Hepatocyte (in vitro differentiated cells): ENCODE results near the gene ZDHHC4. TPM values are rescaled to one million over a fixed set of nuclear protein-coding genes. Genes with fewer than 3 reads are reported as not detected.

ENCODE experiments used
- DNase-seq: peaks from one replicate; pipeline ENCODE4 v3.0.0-alpha.2; 2016; ENCODE audit warnings: low spot score
- H2AFZ ChIP-seq: fragments of 200-600 bp; sonication (generic); 2 replicates; pipeline ENCODE4 v1.6.0; 2016; ENCODE audit warnings: antibody characterized with exemption, mild to moderate bottlenecking
- H3K27ac ChIP-seq: fragments of 200-600 bp; sonication (generic); 2 replicates; pipeline ENCODE4 v1.5.1; 2016; ENCODE audit warnings: mild to moderate bottlenecking
- H3K27me3 ChIP-seq: fragments of 200-600 bp; sonication (generic); 2 replicates; pipeline ENCODE4 v1.6.1; 2016
- H3K36me3 ChIP-seq: fragments of 200-600 bp; sonication (generic); replicated peaks from 2 replicates; pipeline ENCODE4 v1.5.1; 2016; ENCODE audit warnings: low read depth; ENCODE audit not compliant: insufficient read depth
- H3K4me1 ChIP-seq: fragments of 200-600 bp; sonication (generic); 2 replicates; pipeline ENCODE4 v1.5.1; 2016; ENCODE audit warnings: mild to moderate bottlenecking, moderate library complexity; ENCODE audit not compliant: insufficient read depth
- H3K4me2 ChIP-seq: fragments of 200-600 bp; sonication (generic); 2 replicates; pipeline ENCODE4 v1.6.0; 2016
- H3K4me3 ChIP-seq: fragments of 200-600 bp; sonication (generic); 2 replicates; pipeline ENCODE4 v1.5.1; 2016; ENCODE audit warnings: mild to moderate bottlenecking
- H3K79me2 ChIP-seq: fragments of 200-600 bp; sonication (generic); 2 replicates; pipeline ENCODE4 v1.6.0; 2017; ENCODE audit warnings: mild to moderate bottlenecking
- H3K9me2 ChIP-seq: fragments of 200-600 bp; sonication (generic); replicated peaks from 2 replicates; pipeline ENCODE4 v1.6.0; 2017; ENCODE audit warnings: mild to moderate bottlenecking; ENCODE audit not compliant: insufficient read depth
- H3K9me3 ChIP-seq: fragments of 200-600 bp; sonication (generic); 2 replicates; pipeline ENCODE4 v1.5.1; 2016; ENCODE audit warnings: low read depth, mild to moderate bottlenecking
- H4K20me1 ChIP-seq: fragments of 200-600 bp; sonication (generic); 2 replicates; pipeline ENCODE4 v1.6.0; 2016; ENCODE audit warnings: mild to moderate bottlenecking; ENCODE audit not compliant: insufficient read depth, poor library complexity, severe bottlenecking
- CTCF ChIP-seq: fragments of 200-600 bp; sonication (generic); IDR thresholded peaks from 2 replicates; pipeline ENCODE4 v1.5.1; 2016; ENCODE audit warnings: antibody characterized with exemption, mild to moderate bottlenecking; ENCODE audit not compliant: poor library complexity
- EZH2 ChIP-seq: fragments of 200-600 bp; sonication (generic); IDR thresholded peaks from 2 replicates; pipeline ENCODE4 v1.6.1; 2016; ENCODE audit warnings: antibody characterized with exemption, mild to moderate bottlenecking, borderline replicate concordance
- EZH2phosphoT487 ChIP-seq: fragments of 200-600 bp; sonication (generic); IDR thresholded peaks from one replicate; pipeline ENCODE4 v1.6.1; 2018; ENCODE audit warnings: antibody characterized with exemption, mild to moderate bottlenecking, low read depth, moderate library complexity; ENCODE audit not compliant: unreplicated experiment, severe bottlenecking
- WGBS: methylation state at CpG from one replicate; pipeline ENCODE4 v1.1.6; 2016; ENCODE audit warnings: low lambda C conversion rate; ENCODE audit errors: missing lambda C conversion rate; 5-methylcytosine and 5-hydroxymethylcytosine counted together
- polyA plus RNA-seq: library from polyadenylated mRNA; unstranded; fragments of >200 nt; fragmentation: Nextera tagmentation; extraction: Ambion mirVana; gene quantifications from 2 replicates; pipeline ENCODE4 v1.2.1, GENCODE V29; 2016
- total RNA-seq: library from RNA; depleted of rRNA; stranded (reverse); fragments of >200 nt; gene quantifications from 2 replicates; pipeline ENCODE4 v1.2.3, GENCODE V29; 2014

Gene ZDHHC4
- total and polyA plus RNA-seq, 2 experiments from 2014 or later = 60.4 to 109 TPM

DNA sequence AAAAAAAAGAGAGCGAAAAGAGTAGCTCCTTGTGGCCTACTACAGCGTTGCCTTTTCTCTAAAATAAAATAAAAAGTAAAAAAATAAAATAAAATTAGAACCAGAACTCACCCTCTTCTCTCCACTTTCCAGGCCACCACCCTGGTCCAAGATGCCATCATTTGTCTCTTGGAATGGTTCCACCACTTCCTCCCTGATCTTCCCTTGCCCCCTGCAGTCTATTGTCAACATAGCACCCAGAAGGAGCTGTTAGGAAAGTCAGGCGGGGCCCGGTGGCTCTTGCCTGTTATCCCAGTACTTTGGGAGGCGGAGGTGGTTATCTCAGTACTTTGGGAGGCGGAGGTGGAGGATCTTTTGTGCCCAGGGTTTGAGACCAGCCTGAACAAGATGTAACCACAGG lies 18.4 kb upstream of the ZDHHC4 start:
- H3K4me3 ChIP-seq = no peak overlapping the region
- no peak overlapping the region for H3K4me2 ChIP-seq
- no peaks in the 10 kb centered on the region for H3K27me3 ChIP-seq
- H3K36me3 ChIP-seq = no peaks in the 10 kb centered on the region
- H3K9me3 ChIP-seq = no peaks in the 10 kb centered on the region
- no peaks in the 10 kb centered on the region for H3K4me1 ChIP-seq
- no peaks in the 10 kb centered on the region for H4K20me1 ChIP-seq
- H3K27ac ChIP-seq = no peak overlapping the region
- DNase-seq = peak; percentile 49
- no peaks in the 10 kb centered on the region for H3K79me2 ChIP-seq
- no peaks in the 10 kb centered on the region for H3K9me2 ChIP-seq
- WGBS = 56% methylated on average over 6 of the region's 6 CpGs
- no peak overlapping the region for H2AFZ ChIP-seq
- TF ChIP-seq CTCF = peak; percentile 6
- TF ChIP-seq EZH2phosphoT487 = no peak

GRCh38 chr7:6559896-6560295 lies 17.4 kb upstream of the ZDHHC4 start:
- DNase-seq = no peak
- no peaks in the 10 kb centered on the region for H3K36me3 ChIP-seq
- no peaks in the 10 kb centered on the region for H3K27me3 ChIP-seq
- H3K4me2 ChIP-seq = no peak overlapping the region
- H3K9me3 ChIP-seq = no peaks in the 10 kb centered on the region
- H3K79me2 ChIP-seq = no peaks in the 10 kb centered on the region
- 38% methylated on average over 3 of the region's 3 CpGs for WGBS
- H2AFZ ChIP-seq = no peak overlapping the region
- H3K4me1 ChIP-seq = no peaks in the 10 kb centered on the region
- H3K9me2 ChIP-seq = no peaks in the 10 kb centered on the region
- H4K20me1 ChIP-seq = no peaks in the 10 kb centered on the region
- no peak overlapping the region for H3K27ac ChIP-seq
- TF ChIP-seq EZH2 (no peak), EZH2phosphoT487 (no peak), CTCF (no peak)
- H3K4me3 ChIP-seq = no peak overlapping the region

- H3K27ac ChIP-seq = no peak overlapping the region
- WGBS = 100% methylated on average over 1 of the region's 1 CpG
- H3K4me2 ChIP-seq = no peak overlapping the region
- no peak for DNase-seq
- no peaks in the 10 kb centered on the region for H3K27me3 ChIP-seq
- H3K36me3 ChIP-seq = no peaks in the 10 kb centered on the region
- no peaks in the 10 kb centered on the region for H3K4me1 ChIP-seq
- no peak for TF ChIP-seq EZH2
- TF ChIP-seq CTCF = no peak
- no peak for TF ChIP-seq EZH2phosphoT487
- no peaks in the 10 kb centered on the region for H3K79me2 ChIP-seq
- no peak overlapping the region for H2AFZ ChIP-seq
- H3K4me3 ChIP-seq = no peak overlapping the region
- no peaks in the 10 kb centered on the region for H3K9me3 ChIP-seq
- no peaks in the 10 kb centered on the region for H4K20me1 ChIP-seq
- H3K9me2 ChIP-seq = no peaks in the 10 kb centered on the region
Measured at GRCh38 chr7:6562106-6562505, 15.1 kb upstream of the ZDHHC4 start.
